HG03060 (cell line): Measurements from ENCODE around the gene ZNF622.
A peak's percentile ranks its signal among the peaks of the same experiment; 100 is the strongest.
"Not testable (repeated sequence)": the region's sequence is repeated elsewhere in the genome, so short reads cannot be mapped to it uniquely, and the experiment has no call there.

Experiments used
- ATAC-seq: cut with Tn5 transposase; IDR thresholded peaks from one replicate; pipeline ENCODE4 v1.9.1; 2021; ENCODE audit warnings: low read depth, moderate number of reproducible peaks; ENCODE audit not compliant: unreplicated experiment

Gene ZNF622

DNA sequence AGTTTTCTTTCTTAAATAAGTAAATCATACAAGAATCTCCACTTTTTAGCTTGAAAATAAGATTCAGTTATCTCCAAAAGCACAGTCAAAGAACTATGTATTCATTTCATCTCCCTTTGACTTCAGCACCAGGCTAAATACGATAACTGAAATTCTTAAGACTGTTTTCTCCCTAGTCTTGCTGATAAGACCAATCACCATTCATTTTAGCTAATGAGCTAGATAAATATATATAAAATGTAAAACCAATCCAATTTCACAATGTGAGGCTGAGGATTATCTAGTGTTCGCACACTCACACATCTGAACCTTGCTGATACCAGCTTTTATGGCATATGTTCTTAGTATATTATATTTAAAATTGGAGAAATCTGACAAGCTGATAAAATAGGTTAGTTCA is 17.3 kb upstream of the ZNF622 start:
- ATAC-seq: no peak

DNA sequence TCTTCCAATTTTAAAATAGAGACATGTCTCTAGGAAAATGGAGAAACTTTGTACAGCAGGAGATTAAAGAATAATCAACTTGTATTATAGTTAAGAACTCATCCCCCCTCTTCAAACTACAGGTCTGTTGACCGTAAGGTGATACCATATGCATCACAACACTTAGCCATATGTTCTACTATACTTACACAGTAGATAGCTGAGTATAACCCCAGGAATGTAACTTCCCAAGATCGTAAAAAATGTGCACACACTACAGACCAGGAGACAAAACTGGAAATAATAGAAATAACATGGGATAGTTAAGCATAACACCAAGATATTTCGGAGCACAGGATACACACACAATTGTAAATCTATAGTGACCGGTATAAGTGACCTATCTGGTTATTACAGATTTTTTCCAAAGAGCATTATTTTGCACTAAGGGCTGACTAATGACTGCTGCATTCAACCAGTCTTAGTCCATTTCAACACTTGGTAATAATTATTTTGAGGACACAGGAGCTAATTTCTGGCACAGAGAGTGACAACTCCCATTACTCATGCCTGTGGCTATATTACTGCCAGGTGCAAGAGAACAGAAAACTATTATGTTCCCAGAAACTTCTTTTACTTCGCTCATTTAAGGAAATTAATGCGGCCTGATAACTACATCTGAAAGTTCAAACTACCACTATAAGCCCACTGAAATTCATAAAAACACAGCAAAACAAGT is 15.4 kb upstream of the ZNF622 start:
- no peak for ATAC-seq

DNA sequence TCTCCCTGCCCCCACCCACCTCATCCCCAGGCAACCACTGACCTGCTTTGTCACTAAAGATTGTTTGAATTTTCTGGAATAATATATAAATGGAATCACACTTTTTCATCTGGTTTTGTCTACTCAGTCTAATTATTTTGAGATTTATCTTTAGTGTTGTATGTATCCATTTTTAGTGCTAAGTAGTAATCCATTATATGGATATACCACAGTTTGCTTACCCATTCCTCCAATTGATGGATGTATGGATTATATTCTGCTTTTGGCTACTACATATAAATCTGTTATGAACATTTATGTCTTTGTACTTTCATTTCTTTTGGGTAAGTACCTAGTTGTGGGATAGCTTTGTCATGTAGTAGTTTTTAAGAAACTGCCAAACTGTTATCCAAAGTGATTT is 14.5 kb upstream of the ZNF622 start:
- ATAC-seq: no peak

DNA sequence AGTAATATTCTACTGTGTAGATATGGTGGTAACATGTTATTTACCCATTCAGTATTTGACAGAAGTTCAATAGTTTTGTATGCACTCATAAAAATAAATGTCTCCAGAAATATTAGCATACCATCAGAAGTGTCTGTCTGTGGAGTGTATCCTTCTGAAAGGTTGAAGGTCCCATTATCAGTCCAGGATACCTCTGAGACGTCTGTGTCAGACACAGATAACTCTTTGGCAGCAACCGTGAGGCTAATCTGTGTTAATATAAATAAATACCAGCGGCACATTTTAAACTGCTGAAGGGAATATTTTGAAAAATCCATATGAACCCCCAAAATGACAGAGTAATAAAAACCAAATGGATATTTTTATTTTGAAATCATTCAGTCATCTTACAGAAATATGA is 11.9 kb upstream of the ZNF622 start:
- no peak for ATAC-seq

DNA sequence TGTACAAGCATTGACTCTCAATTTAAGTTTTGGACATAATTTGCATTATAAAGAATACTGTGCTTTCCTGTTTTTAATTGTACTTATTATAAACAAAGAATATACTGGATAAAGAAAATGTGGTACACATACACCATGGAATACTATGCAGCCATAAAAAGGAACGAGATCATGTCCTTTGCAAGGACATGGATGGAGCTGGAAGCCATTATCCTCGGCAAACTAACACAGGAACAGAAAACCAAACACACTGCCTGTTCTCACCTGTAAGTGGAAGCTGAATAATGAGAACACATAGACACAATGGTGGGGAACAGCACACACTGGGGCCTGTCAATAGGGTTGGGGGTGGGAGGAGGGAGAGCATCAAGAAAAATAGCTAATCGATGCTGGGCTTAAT is 10.8 kb upstream of the ZNF622 start:
- not testable (repeated sequence) for ATAC-seq

DNA sequence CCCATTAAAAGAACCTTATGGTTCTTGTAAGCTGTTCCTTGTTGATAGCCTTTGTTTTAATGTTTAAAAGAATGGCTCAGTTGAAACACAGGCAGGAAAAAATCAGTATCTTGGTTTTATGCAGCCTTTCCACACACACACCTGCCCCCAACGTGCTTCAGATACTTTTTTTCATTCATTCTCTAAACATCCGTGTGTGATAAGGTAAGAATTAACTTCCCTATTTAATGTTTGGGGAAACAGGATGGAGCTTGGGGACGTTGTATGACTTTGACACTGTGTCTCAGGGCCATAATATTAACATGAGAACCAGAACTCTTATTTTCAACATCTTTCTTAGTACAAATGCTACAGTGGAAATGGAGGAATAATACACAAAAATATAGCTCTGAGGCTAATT is 5.8 kb upstream of the ZNF622 start:
- ATAC-seq: no peak

DNA sequence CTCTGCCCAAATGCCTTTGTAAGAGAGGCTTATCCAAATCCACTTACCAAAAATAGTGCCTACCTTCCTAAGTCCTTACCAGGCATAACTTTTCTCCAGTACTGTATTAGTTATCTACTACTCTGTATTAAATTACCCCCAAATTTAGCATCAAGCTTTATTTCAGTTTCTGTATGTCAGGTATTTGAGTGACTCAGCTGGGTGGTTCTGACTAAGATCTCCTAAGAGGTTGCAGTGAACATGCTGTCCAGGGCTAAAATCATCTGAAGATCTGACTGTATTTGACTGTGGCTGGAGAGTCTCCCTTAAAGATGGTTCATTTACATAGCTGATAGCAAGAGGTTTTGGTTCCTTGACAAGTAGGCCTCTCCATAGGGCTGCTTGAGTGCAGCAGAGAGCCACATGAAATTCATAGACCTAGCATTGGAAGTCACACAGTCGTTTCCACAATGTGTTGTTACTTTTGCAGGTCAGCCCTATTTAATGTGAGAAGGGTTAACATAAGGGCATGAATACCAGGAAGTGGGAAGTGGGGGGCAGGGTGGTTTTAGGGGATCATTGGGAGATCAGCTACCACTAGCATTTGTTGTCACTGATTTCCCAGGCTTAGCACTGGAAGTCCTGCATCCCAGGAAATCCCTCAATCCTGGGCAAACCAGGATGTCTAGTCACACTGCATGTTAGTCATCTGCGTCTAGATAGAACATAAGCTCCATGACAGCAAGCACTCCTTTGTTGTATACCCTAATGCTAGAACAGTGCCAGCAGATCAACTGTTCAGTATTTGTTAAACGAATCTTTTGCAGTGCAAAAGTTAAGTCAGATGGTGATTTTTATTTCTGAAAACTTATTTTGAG is 2.0 kb upstream of the ZNF622 start:
- ATAC-seq: peak; percentile 89

DNA sequence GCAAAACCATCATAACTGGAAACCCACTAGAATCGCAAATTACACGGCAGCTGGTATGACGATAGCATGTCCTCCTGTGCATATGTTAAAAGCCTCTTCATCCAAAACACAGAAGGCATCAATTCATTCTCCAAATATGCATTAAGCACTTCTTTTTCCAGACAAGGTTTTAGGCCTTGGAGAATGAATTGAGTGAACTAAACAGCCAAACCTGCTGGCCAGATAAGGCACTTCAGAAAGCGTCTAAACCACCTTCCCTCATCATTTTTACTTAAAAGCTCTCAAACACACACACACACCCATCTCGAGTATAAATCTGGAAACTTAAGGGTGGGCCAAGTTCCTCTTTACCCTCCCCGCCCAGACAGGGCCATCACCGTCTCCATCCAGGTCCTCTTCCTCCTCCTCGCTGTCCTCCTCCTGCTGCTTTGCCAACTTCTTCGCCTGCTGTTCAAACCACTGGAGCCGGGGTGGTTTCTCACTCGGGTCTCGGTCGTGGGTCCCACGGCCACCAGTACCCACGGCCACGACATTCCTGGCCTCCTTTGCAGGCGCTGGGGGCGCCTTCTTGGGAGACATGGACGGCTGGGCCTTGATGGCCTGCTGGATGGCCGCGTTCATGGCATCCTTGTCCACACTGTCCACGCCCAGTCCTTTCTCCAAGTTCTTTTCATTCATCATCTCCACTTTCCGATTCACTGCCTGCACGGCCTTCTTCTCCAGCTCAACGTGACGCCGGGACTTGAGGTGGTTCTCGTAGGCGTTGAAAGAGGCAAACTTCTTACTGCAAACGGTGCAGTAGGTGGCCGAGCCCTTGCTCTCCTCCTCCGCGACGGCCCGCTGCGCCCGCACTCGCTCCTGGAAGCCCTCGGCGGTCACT is 696 bp downstream of the ZNF622 start:
- no peak for ATAC-seq

DNA sequence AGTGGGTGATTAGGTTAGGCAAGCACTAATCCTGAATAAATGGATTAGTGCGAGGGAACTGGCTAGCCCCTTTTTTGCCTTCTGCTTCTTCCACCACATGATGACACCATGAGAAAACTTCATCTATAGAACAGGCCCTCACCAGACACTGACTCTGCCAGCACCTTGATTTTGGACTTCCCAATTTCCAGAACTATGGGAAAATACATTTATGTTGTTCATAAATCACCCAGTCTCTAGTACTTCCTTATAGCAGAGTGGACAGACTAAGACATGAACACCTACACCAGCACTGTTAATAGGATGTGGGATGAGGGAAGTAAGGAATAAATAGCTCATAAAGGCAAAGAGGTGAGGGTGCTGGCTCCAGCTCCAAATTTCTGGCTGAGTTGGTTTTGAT is 1.4 kb downstream of the ZNF622 start:
- no peak for ATAC-seq

DNA sequence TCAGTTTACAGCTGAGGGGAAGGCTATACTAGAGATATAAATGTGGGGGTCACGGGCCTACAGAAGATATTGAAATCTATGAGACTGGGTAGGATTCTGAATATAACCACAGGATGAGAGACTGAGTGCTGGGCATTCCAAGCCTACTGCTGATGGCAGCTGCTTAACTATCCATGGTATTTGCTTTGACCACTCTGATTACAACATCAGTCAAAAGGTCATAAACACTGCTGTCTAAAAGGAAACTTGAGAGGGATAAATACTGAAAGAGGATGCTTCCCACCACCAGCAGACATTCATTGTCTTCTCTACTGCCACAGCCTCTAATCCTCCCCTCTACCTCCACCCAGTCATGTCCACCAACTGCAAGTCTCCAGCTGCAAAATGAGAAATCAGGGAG is 3.8 kb downstream of the ZNF622 start:
- ATAC-seq: no peak

DNA sequence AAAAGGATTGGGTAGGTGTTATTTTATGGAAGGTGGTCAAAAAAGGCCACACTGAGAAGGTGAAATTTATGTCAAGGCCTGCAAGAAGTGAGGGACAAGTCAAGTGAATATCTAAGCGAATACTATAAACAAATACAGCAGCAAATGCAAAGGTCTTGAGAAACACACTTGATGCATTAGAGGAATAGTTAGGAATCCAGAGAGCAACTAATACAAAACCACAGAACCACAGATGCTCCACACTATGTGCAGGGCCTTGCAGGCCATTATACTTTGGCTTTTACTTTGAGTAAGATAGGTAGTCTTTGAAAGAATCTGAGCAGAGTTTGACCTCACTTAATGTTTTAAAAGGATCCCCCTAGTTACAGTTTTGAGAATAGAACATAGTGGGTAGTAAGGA is 4.6 kb downstream of the ZNF622 start:
- no peak for ATAC-seq

DNA sequence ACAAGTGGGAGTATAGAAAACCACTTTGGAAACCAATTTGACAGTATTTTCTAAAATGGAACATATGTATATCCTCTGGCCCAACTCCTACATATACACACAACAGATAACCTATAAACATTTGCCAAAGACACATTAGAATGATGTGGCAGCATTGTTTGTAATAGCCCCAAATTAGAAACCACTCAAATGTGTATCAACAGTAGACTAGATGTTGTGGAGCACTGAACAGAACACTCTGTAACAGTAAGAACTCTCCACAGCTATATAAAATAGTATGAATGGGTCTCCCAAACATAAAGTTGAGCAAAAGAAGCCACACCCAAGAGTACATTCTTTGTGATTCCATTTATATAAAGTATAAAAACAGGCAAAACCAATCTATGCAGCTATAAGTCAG is 6.1 kb downstream of the ZNF622 start:
- no peak for ATAC-seq

DNA sequence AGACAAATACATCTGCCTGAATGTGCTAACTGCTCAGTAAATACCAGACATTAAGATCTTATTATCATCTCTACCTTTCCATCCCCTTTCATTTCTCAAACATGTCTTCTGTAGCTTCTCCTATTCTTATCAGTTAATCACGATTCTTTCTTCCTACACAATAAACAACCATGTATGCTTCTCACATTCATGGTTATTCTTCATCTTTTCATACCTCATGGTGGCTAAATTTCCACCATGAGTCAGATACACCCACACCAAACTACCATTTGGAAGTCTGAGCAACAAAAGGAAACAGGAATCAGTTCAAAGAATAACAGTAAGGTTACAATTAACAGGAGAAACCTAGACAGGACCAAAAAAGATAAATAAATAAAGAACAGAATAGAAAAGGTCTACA is 7.7 kb downstream of the ZNF622 start:
- no peak for ATAC-seq

DNA sequence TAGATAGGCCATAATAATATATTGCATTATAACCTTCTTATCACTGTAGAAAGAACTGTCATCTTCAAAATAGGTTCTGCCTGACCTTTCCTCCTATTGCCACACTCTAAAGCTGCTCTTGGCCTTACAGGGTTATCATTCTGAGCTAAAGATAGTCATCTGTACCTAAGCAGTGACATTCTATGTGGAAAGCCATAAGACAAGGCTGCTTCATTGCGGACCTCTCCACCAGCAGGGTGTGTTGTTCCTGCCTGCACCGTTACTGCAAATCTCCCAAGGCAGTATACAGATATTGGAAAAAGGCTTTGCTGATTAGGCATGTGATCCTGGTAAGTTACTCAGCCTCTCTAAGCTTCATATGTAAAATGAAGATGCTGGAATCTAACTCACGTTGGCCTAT is 8.1 kb downstream of the ZNF622 start:
- no peak for ATAC-seq

DNA sequence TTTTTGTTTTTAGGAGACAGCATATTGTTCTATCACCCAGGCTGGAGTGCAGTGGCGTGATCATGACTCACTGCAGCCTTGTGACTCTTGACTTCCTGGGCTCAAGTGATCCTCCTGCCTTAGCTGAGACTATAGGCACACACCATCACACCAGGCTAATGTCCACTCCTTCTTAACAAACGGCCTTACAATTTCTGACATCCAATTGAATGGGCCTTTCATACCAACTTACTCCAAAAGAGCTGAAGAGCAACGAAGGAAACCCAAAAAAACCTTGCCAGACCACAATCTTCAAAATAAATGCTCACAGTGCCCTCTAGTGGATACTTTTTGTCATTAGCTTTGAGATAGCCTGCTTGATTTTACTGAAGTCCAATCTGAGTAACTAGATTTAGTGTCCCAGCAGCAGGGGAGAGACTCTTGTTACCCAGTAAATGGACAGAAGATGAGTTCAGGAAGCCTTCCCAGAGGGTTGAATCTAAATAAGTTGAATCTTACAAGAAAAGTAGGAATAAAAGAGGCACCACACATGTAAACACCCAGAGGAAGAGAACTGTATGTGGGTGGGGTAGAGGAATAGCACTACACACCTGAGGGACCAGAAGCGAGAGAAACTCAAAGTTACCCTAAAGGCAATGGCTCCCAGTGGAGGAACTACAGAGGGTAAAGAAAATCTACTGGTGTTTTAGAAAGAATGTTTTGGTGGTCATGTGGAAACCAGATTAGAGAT is 9.3 kb downstream of the ZNF622 start:
- no peak for ATAC-seq

DNA sequence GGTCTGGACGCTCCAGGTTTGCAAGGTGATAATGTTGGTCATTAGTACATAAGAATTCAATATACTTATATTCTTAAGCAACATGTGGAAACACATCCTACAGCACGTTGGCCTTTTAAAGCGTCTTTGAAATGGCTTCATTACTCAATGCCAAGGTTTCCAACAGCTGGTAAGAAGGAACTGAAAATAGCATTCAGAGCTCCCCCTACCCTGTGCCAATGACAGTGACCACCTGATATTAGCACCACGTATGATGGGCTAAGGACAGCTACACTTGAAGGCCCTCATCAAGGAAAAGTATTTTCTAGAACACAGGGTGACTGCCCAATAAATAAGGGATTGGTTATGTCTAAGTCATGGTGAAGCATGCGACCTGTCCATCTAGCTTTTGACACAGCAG is 9.9 kb downstream of the ZNF622 start:
- no peak for ATAC-seq

DNA sequence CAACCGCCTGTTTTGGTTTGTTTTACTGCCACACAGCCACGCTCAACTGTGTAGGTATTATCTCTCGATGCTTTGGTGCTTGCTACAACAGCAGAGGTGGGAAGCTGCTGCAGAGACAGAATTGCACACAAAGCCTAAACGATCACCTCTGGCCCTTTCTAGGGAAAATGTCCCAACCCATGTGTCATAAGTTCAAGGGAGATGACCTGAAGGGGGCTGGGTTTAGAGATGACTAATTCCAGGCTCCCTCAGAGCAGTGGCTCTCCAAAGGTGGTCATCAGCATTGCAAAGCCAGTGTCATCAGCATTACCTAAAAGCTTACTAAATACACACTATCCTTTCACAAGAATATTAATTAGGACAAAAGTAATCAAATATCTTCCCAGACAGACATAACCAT is 10.9 kb downstream of the ZNF622 start:
- no peak for ATAC-seq

DNA sequence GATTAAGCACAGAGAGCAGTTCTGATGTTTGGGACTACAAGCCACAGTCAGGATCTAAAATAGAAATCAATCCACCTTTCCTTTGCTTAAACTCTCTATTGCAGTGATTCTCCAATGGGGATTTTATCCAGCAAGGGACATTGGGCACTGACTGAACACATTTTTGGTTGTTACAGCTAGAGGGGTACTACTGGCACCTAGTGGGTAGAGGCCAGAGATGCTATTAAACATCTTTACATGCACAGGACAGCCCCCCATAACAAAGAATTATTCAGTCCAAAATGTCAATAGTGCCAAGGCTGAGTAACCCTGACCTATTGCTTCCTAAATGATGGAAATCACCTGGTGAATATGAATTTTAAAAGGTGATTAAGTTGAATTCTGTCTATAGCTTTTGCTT is 12.0 kb downstream of the ZNF622 start:
- no peak for ATAC-seq

DNA sequence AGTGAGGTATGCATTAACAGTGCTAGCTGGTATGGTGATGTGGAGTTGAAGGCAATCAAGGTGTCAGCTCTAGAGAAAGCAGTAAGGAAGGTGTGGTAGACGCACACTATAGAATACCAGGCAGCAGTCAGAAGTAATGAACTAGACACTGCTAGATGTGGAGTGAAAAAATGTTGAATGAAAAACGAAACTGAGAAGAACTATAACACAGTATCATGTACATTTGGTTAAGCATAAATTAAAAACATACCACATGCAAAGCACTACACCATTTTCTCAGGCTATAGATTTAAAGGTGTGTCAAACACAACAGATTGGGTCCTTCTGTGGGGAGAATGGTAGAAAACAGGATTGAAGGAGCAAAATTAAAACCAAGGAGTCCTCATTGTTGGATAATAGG is 15.4 kb downstream of the ZNF622 start:
- no peak for ATAC-seq

DNA sequence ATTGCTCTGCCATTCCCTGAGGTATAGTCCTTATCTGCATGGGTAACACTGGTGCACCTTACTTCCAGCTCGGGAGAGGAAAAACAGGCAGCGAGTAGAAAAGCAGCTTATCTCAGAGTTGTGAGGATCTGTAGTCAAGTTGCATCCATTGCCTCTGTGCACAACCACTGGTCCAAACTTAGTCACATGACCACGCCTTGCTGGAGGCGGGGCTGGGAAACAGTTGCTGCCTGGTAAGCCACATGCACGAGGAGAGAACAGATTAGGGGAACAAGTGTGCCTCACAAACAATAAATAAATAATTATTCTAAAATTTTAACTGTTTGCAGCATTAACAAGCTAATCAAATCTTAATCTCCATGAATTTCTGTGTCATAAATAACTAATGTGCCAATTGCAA is 18.6 kb downstream of the ZNF622 start:
- ATAC-seq: no peak

DNA sequence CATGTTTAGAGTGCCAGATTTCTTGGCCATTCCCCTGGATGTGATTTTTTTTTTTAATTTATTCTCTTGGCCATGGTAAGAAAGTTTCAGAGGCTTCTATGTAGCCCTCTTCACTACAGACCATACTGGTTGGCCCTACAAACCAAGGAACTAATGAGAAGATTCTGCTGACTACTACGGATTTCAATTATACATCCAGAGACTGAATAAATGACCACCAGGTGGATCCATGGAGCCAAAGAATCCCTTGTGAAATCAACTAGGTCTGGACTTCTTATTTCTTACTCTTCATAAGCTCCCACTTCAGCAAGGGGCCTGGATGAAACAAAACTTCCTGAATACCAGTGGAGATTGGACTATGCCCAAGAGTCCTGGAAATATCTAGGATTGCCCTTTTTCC is 27.6 kb downstream of the ZNF622 start:
- ATAC-seq: no peak
